Prostate gland (tissue), 2 donors: Measurements from ENCODE around the gene ARSB. TPM values are rescaled to one million over a fixed set of nuclear protein-coding genes. Genes with fewer than 3 reads are reported as not detected.

Experiments used
- DNase-seq: peaks from one replicate; pipeline ENCODE4 v3.0.0-alpha.2; 2019; ENCODE audit warnings: low spot score
- H3K27ac ChIP-seq, 2 donors: fragments of 200-600 bp; sonication (generic); 2 replicates each; pipeline ENCODE4 v1.5.1; 2017 to 2019
- H3K27me3 ChIP-seq: fragments of 200-600 bp; sonication (generic); replicated peaks from 2 replicates; pipeline ENCODE4 v1.5.1; 2019; ENCODE audit not compliant: insufficient read depth
- H3K36me3 ChIP-seq, 2 donors: fragments of 200-600 bp; sonication (generic); 1 replicate in 1 of 2; 2 replicates in 1 of 2; pipeline versions ENCODE4 v1.5.1 to v1.8.1; 2017 to 2019
- H3K4me1 ChIP-seq: fragments of 200-600 bp; sonication (generic); replicated peaks from 2 replicates; pipeline ENCODE4 v1.5.1; 2019
- H3K4me3 ChIP-seq, 2 donors: fragments of 200-600 bp; sonication (generic); 2 replicates each; pipeline ENCODE4 v1.5.1; 2017 to 2019
- H3K9me3 ChIP-seq: fragments of 200-600 bp; sonication (generic); 2 replicates; pipeline ENCODE4 v1.5.1; 2017
- CTCF ChIP-seq, 4 experiments: fragments of 200-600 bp in 2 of 4; fragments of 450-650 bp in 2 of 4; sonication (generic) in 2 of 4; IDR thresholded peaks; 1 replicate in 3 of 4; 2 replicates in 1 of 4; pipeline ENCODE4 v1.5.1; 2016 to 2019; ENCODE audit warnings: antibody characterized with exemption in 4 of 4, mild to moderate bottlenecking in 2 of 4, moderate library complexity in 2 of 4
- POLR2A ChIP-seq: fragments of 450-650 bp; IDR thresholded peaks from one replicate; pipeline ENCODE4 v1.6.1; 2016; ENCODE audit warnings: antibody characterized with exemption, mild to moderate bottlenecking
- POLR2AphosphoS5 ChIP-seq: sonication (generic); formaldehyde crosslinking; IDR thresholded peaks from one replicate; pipeline ENCODE4 v1.6.1; 2017; ENCODE audit warnings: antibody characterized with exemption
- WGBS: methylation state at CpG from one replicate; pipeline ENCODE4 v1.1.5; 2018; 5-methylcytosine and 5-hydroxymethylcytosine counted together
- intact Hi-C: fragments of 100-400 bp; cut with DNase I; formaldehyde crosslinking; loops from one replicate; pipeline ENCODE4 v1.14.2; 2022
- total RNA-seq, 2 donors: library from RNA; depleted of rRNA; stranded (reverse); fragments of >200 nt; gene quantifications; one replicate each; pipeline ENCODE4 v1.1.0, GENCODE V29; 2016

ARSB gene
- total RNA-seq, 2 donors from 2014 or later, result 5.4 to 14.9 TPM

- no peak for TF ChIP-seq POLR2A
- TF ChIP-seq POLR2AphosphoS5, result no peak
- TF ChIP-seq CTCF (IDR thresholded peaks at IDR 0.05), result no peak
- H3K4me1 ChIP-seq, result no peaks in the 10 kb centered on the region
- no peak overlapping the region for H3K27ac ChIP-seq
- H3K9me3 ChIP-seq, result no peaks in the 10 kb centered on the region
- H3K36me3 ChIP-seq, result no peaks in the 10 kb centered on the region
- no peak for DNase-seq
- intact Hi-C loops, result no loop called here
- 65% methylated on average over 7 of the region's 7 CpGs for WGBS
- no peak overlapping the region for H3K4me3 ChIP-seq
- H3K27me3 ChIP-seq, result peaks cover 2% of the 10 kb centered on the region
These were observed 237.3 kb downstream of the ARSB start for GRCh38 chr5:78747705-78748359.

- Histone ChIP-seq H3K27ac (no peak overlapping the region), H3K9me3 (no peaks in the 10 kb centered on the region), H3K27me3 (peaks cover 2% of the 10 kb centered on the region), H3K4me3 (no peak overlapping the region), H3K36me3 (no peaks in the 10 kb centered on the region), H3K4me1 (no peaks in the 10 kb centered on the region)
- no peak for DNase-seq
- intact Hi-C loops, result no loop called here
- TF ChIP-seq POLR2A, result no peak
- 66% methylated on average over 10 of the region's 10 CpGs for WGBS
These were observed 238.1 kb downstream of the ARSB start for GRCh38 chr5:78747055-78747454.

- H3K27me3 ChIP-seq, result no peaks in the 10 kb centered on the region
- no peaks in the 10 kb centered on the region for H3K4me1 ChIP-seq
- WGBS, result 78% methylated on average over 6 of the region's 6 CpGs
- no peaks in the 10 kb centered on the region for H3K36me3 ChIP-seq
- no peaks in the 10 kb centered on the region for H3K9me3 ChIP-seq
- no peak overlapping the region for H3K4me3 ChIP-seq
- no peak for DNase-seq
- intact Hi-C loops, result no loop called here
- no peak overlapping the region for H3K27ac ChIP-seq
- TF ChIP-seq CTCF (IDR thresholded peaks at IDR 0.05) (no peak), POLR2AphosphoS5 (no peak), POLR2A (no peak)
These were observed 238.9 kb downstream of the ARSB start for GRCh38 chr5:78746021-78746770.

GRCh38 chr5:78744951-78745534, 240.1 kb downstream of the ARSB start:
- Histone ChIP-seq H3K4me1 (no peaks in the 10 kb centered on the region), H3K4me3 (no peak overlapping the region), H3K9me3 (no peaks in the 10 kb centered on the region), H3K36me3 (no peaks in the 10 kb centered on the region), H3K27ac (no peak overlapping the region), H3K27me3 (no peaks in the 10 kb centered on the region)
- 36% methylated on average over 3 of the region's 3 CpGs for WGBS
- TF ChIP-seq POLR2A (no peak), CTCF (IDR thresholded peaks at IDR 0.05) (no peak), POLR2AphosphoS5 (no peak)
- no peak for DNase-seq
- intact Hi-C loops, result no loop called here

GRCh38 chr5:78741019-78741418, 244.1 kb downstream of the ARSB start:
- Histone ChIP-seq H3K9me3 (no peaks in the 10 kb centered on the region), H3K36me3 (no peaks in the 10 kb centered on the region), H3K4me1 (no peaks in the 10 kb centered on the region), H3K27ac (no peak overlapping the region), H3K4me3 (no peak overlapping the region), H3K27me3 (no peaks in the 10 kb centered on the region)
- TF ChIP-seq POLR2A, result no peak
- no peak for TF ChIP-seq CTCF (IDR thresholded peaks at IDR 0.05)
- TF ChIP-seq POLR2AphosphoS5, result no peak
- 64% methylated on average over 1 of the region's 1 CpG for WGBS
- intact Hi-C loops, result no loop called here
- no peak for DNase-seq
